Measurements from ENCODE around the gene SMARCA2. TPM values are rescaled to one million over a fixed set of nuclear protein-coding genes. Genes with fewer than 3 reads are reported as not detected.

Gene SMARCA2
- total RNA-seq, 1 donor from 2014 or later, result 91.4 TPM

- H3K4me1 Mint-ChIP-seq, result peaks cover 8% of the 10 kb centered on the region
- no peak overlapping the region for H3K4me3 Mint-ChIP-seq
- H3K27ac Mint-ChIP-seq, result no peak overlapping the region
- H3K27me3 Mint-ChIP-seq, result no peaks in the 10 kb centered on the region
- intact Hi-C loops (cut with micrococcal nuclease), result no loop called here
- DNase-seq, result no peak
- H3K9me3 Mint-ChIP-seq, result peaks cover 4% of the 10 kb centered on the region
- peaks cover 59% of the 10 kb centered on the region for H3K36me3 Mint-ChIP-seq (ENCODE audit: low read depth)
Measured at GRCh38 chr9:2196757-2197156, 181.6 kb downstream of the SMARCA2 start.

- Mint-ChIP-seq H3K4me3 (no peak overlapping the region), H3K27ac (no peak overlapping the region), H3K36me3 (ENCODE audit: low read depth) (peaks cover 39% of the 10 kb centered on the region), H3K4me1 (no peaks in the 10 kb centered on the region), H3K27me3 (no peaks in the 10 kb centered on the region), H3K9me3 (peaks cover 5% of the 10 kb centered on the region)
- DNase-seq, result no peak
- intact Hi-C loops (cut with micrococcal nuclease), result no loop called here
Measured at GRCh38 chr9:2198956-2199635, 183.9 kb downstream of the SMARCA2 start.

- peaks cover 32% of the 10 kb centered on the region for H3K36me3 Mint-ChIP-seq (ENCODE audit: low read depth)
- intact Hi-C loops (cut with micrococcal nuclease), result no loop called here
- H3K4me3 Mint-ChIP-seq, result no peak overlapping the region
Measured at GRCh38 chr9:2199999-2200796, 185.1 kb downstream of the SMARCA2 start.

GRCh38 chr9:2208465-2208864 is 193.3 kb downstream of the SMARCA2 start:
- H3K4me3 Mint-ChIP-seq, result no peak overlapping the region
- no peak for DNase-seq
- intact Hi-C loops (cut with micrococcal nuclease), result no loop called here
- no peaks in the 10 kb centered on the region for H3K9me3 Mint-ChIP-seq
- H3K4me1 Mint-ChIP-seq, result no peaks in the 10 kb centered on the region
- H3K36me3 Mint-ChIP-seq (ENCODE audit: low read depth), result no peaks in the 10 kb centered on the region
- no peak overlapping the region for H3K27ac Mint-ChIP-seq
- H3K27me3 Mint-ChIP-seq, result no peaks in the 10 kb centered on the region

More at GRCh38 chr9:2199999-2200796, 185.1 kb downstream of the SMARCA2 start:
- Mint-ChIP-seq H3K9me3 (peaks cover 5% of the 10 kb centered on the region), H3K27ac (no peak overlapping the region), H3K4me1 (no peaks in the 10 kb centered on the region), H3K27me3 (no peaks in the 10 kb centered on the region)
- no peak for DNase-seq

- DNase-seq, result no peak
- Mint-ChIP-seq H3K4me3 (no peak overlapping the region), H3K9me3 (no peaks in the 10 kb centered on the region), H3K4me1 (no peaks in the 10 kb centered on the region), H3K27ac (no peak overlapping the region), H3K27me3 (no peaks in the 10 kb centered on the region), H3K36me3 (ENCODE audit: low read depth) (no peaks in the 10 kb centered on the region)
- intact Hi-C loops (cut with micrococcal nuclease), result no loop called here
Measured at GRCh38 chr9:2208991-2209390, 193.8 kb downstream of the SMARCA2 start.

- H3K9me3 Mint-ChIP-seq, result no peaks in the 10 kb centered on the region
- no peak overlapping the region for H3K4me3 Mint-ChIP-seq
- no peaks in the 10 kb centered on the region for H3K36me3 Mint-ChIP-seq (ENCODE audit: low read depth)
- no peak for DNase-seq
- no peaks in the 10 kb centered on the region for H3K27me3 Mint-ChIP-seq
- intact Hi-C loops (cut with micrococcal nuclease), result no loop called here
- H3K4me1 Mint-ChIP-seq, result no peaks in the 10 kb centered on the region
- H3K27ac Mint-ChIP-seq, result no peak overlapping the region
Measured at GRCh38 chr9:2209400-2209799, 194.3 kb downstream of the SMARCA2 start.

- intact Hi-C loops (cut with micrococcal nuclease), result no loop called here
- no peaks in the 10 kb centered on the region for H3K27me3 Mint-ChIP-seq
Measured at GRCh38 chr9:2210201-2210600, 195.1 kb downstream of the SMARCA2 start.

GRCh38 chr9:2213830-2214468 is 198.8 kb downstream of the SMARCA2 start:
- no peak for DNase-seq
- Mint-ChIP-seq H3K36me3 (ENCODE audit: low read depth) (no peaks in the 10 kb centered on the region), H3K9me3 (peaks cover under 1% of the 10 kb centered on the region), H3K27me3 (no peaks in the 10 kb centered on the region), H3K4me3 (no peak overlapping the region), H3K27ac (no peak overlapping the region), H3K4me1 (no peaks in the 10 kb centered on the region)
- intact Hi-C loops (cut with micrococcal nuclease), result no loop called here

More at GRCh38 chr9:2210201-2210600, 195.1 kb downstream of the SMARCA2 start:
- H3K4me1 Mint-ChIP-seq, result no peaks in the 10 kb centered on the region
- H3K27ac Mint-ChIP-seq, result no peak overlapping the region
- H3K4me3 Mint-ChIP-seq, result no peak overlapping the region
- no peaks in the 10 kb centered on the region for H3K36me3 Mint-ChIP-seq (ENCODE audit: low read depth)
- H3K9me3 Mint-ChIP-seq, result no peaks in the 10 kb centered on the region
- DNase-seq, result no peak

GRCh38 chr9:2214707-2215106 is 199.6 kb downstream of the SMARCA2 start:
- no peaks in the 10 kb centered on the region for H3K4me1 Mint-ChIP-seq
- H3K27me3 Mint-ChIP-seq, result no peaks in the 10 kb centered on the region
- H3K36me3 Mint-ChIP-seq (ENCODE audit: low read depth), result no peaks in the 10 kb centered on the region
- no peak overlapping the region for H3K4me3 Mint-ChIP-seq
- H3K27ac Mint-ChIP-seq, result no peak overlapping the region
- intact Hi-C loops (cut with micrococcal nuclease), result no loop called here
- peaks cover 3% of the 10 kb centered on the region for H3K9me3 Mint-ChIP-seq
- no peak for DNase-seq

GRCh38 chr9:2215921-2216441 is 200.8 kb downstream of the SMARCA2 start:
- no peaks in the 10 kb centered on the region for H3K4me1 Mint-ChIP-seq
- H3K27ac Mint-ChIP-seq, result no peak overlapping the region
- H3K36me3 Mint-ChIP-seq (ENCODE audit: low read depth), result no peaks in the 10 kb centered on the region
- intact Hi-C loops (cut with micrococcal nuclease), result no loop called here
- no peak overlapping the region for H3K4me3 Mint-ChIP-seq
- DNase-seq, result no peak
- peaks cover 3% of the 10 kb centered on the region for H3K9me3 Mint-ChIP-seq
- no peaks in the 10 kb centered on the region for H3K27me3 Mint-ChIP-seq

- no peaks in the 10 kb centered on the region for H3K36me3 Mint-ChIP-seq (ENCODE audit: low read depth)
- no peaks in the 10 kb centered on the region for H3K4me1 Mint-ChIP-seq
- DNase-seq, result no peak
- peaks cover 3% of the 10 kb centered on the region for H3K9me3 Mint-ChIP-seq
- no peak overlapping the region for H3K4me3 Mint-ChIP-seq
- H3K27me3 Mint-ChIP-seq, result no peaks in the 10 kb centered on the region
- no peak overlapping the region for H3K27ac Mint-ChIP-seq
- intact Hi-C loops (cut with micrococcal nuclease), result no loop called here
Measured at GRCh38 chr9:2216591-2216990, 201.4 kb downstream of the SMARCA2 start.

- Mint-ChIP-seq H3K4me1 (no peaks in the 10 kb centered on the region), H3K27me3 (no peaks in the 10 kb centered on the region), H3K9me3 (peaks cover 3% of the 10 kb centered on the region), H3K36me3 (ENCODE audit: low read depth) (no peaks in the 10 kb centered on the region), H3K4me3 (no peak overlapping the region), H3K27ac (no peak overlapping the region)
- intact Hi-C loops (cut with micrococcal nuclease), result no loop called here
- no peak for DNase-seq
Measured at GRCh38 chr9:2217540-2217939, 202.4 kb downstream of the SMARCA2 start.

GRCh38 chr9:2220036-2220435 is 204.9 kb downstream of the SMARCA2 start:
- Mint-ChIP-seq H3K36me3 (ENCODE audit: low read depth) (no peaks in the 10 kb centered on the region), H3K4me1 (no peaks in the 10 kb centered on the region), H3K27ac (no peak overlapping the region), H3K9me3 (peaks cover 3% of the 10 kb centered on the region), H3K4me3 (no peak overlapping the region), H3K27me3 (no peaks in the 10 kb centered on the region)
- intact Hi-C loops (cut with micrococcal nuclease), result no loop called here
- no peak for DNase-seq

All from activated CD4-positive, alpha-beta T cell treated with anti-CD3 and anti-CD28 coated beads, Interleukin-2, amount 10 ng/mL, durations not matched to agents 24 days and 14 days (primary cell).